Heart left ventricle (tissue), 16 donors: Measurements from ENCODE around the gene TNP2. TPM values are rescaled to one million over a fixed set of nuclear protein-coding genes. Genes with fewer than 3 reads are reported as not detected.
A peak's percentile ranks its signal among the peaks of the same experiment; 100 is the strongest.

ENCODE experiments used
- ATAC-seq, 4 donors: fragments of 200-7000 bp; cut with Tn5 transposase; one replicate each; pipeline ENCODE4 v1.9.1; 2020 to 2022; ENCODE audit warnings: moderate library complexity in 4 of 4, mild to moderate bottlenecking in 3 of 4, moderate number of reproducible peaks in 1 of 4
- DNase-seq, 5 donors: peaks; one replicate each; pipeline ENCODE4 v3.0.0-alpha.2; 2020
- H3K27ac ChIP-seq, 12 donors: fragments of 200-600 bp; sonication (generic) in 4 of 12; one replicate each; pipeline versions ENCODE4 v1.5.0 to v1.8.0; 2016 to 2022; ENCODE audit warnings: mild to moderate bottlenecking in 2 of 12
- H3K27me3 ChIP-seq, 9 donors: fragments of 200-600 bp; sonication (generic) in 2 of 9; one replicate each; pipeline versions ENCODE4 v1.5.1 to v1.8.0; 2016 to 2022; ENCODE audit warnings: mild to moderate bottlenecking in 3 of 9
- H3K36me3 ChIP-seq, 9 donors: fragments of 200-600 bp; sonication (generic) in 2 of 9; one replicate each; pipeline versions ENCODE4 v1.5.0 to v1.8.0; 2018 to 2022; ENCODE audit warnings: mild to moderate bottlenecking in 2 of 9
- H3K4me1 ChIP-seq, 12 donors: fragments of 200-600 bp; sonication (generic) in 4 of 12; one replicate each; pipeline versions ENCODE4 v1.5.0 to v1.8.0; 2016 to 2022; ENCODE audit warnings: mild to moderate bottlenecking in 3 of 12
- H3K4me3 ChIP-seq, 12 donors: fragments of 200-600 bp; sonication (generic) in 4 of 12; one replicate each; pipeline versions ENCODE4 v1.5.0 to v1.8.0; 2017 to 2022; ENCODE audit warnings: mild to moderate bottlenecking in 9 of 12, moderate library complexity in 4 of 12
- H3K9me3 ChIP-seq, 12 donors: fragments of 200-600 bp; sonication (generic) in 4 of 12; one replicate each; pipeline versions ENCODE4 v1.5.0 to v1.8.0; 2016 to 2022; ENCODE audit warnings: mild to moderate bottlenecking in 1 of 12
- POLR2A ChIP-seq, 2 donors: fragments of 450-650 bp; IDR thresholded peaks; one replicate each; pipeline ENCODE4 v1.6.1; 2017; ENCODE audit warnings: antibody characterized with exemption in 2 of 2, mild to moderate bottlenecking in 2 of 2, moderate library complexity in 2 of 2
- WGBS, 4 donors: extraction: QIAGEN DNeasy Blood & Tissue Kit in 2 of 4; methylation state at CpG; one replicate each; pipeline versions ENCODE4 v1.1.5 to v1.1.7; 2013 to 2018; 5-methylcytosine and 5-hydroxymethylcytosine counted together
- intact Hi-C, 10 donors: fragments of 100-400 bp; cut with DNase I; formaldehyde crosslinking; loops; one replicate each; pipeline versions ENCODE4 v1.11.1 to v1.14.2; 2022
- polyA plus RNA-seq, 2 donors: library from polyadenylated mRNA; stranded (reverse); fragments of 200-250 nt; gene quantifications; one replicate each; pipeline ENCODE4 v1.2.3, GENCODE V29; 2013
- total RNA-seq, 9 donors: library from RNA; depleted of rRNA in 2 of 9; stranded (reverse); fragments of >200 nt in 2 of 9; fragmentation: NEBNext Ultra II Directional in 3 of 9; extraction: Animal tissue kit (Norgen Biotek cat#: 25700) in 3 of 9; gene quantifications; one replicate each; pipeline versions ENCODE4 v1.1.0 to v1.2.4, GENCODE V29; 2016 to 2023
- TF ChIP-seq, protein P1 (sequence below), 12 donors: fragments of 200-600 bp; sonication (generic) in 4 of 12; IDR thresholded peaks; one replicate each; pipeline versions ENCODE4 v1.5.0 to v1.8.0; 2018 to 2022; ENCODE audit warnings: antibody characterized with exemption in 12 of 12, mild to moderate bottlenecking in 5 of 12
- donor health status: ischemic (EF 13 %, LVEDD 7.1; RV severe dilation, severe dysfunction).
- donor health status: healthy with polysubstance abuse.
- donor health status: DM: no; HTN: yes; CAD: no.
- donor health status: DM: no; HTN: no; CAD: no.
- donor health status: ischemic (EF 25% LVEDD 6.9; RV normal size, moderate dysfunction).
- donor health status: ischemic (EF 25% LVEDD 5.7; RV mildly dilated, moderate dysfunction).
- donor health status: healthy.
- donor health status: DM: yes; HTN: yes; CAD: no.
- donor health status: ischemic (EF 35%, LVEDD 5.7; RV mildly dilated, moderate dysfunction).
- donor health status: nonischemic (EF 11% LVEDD 7.7; RV severe dilation, severe dysfunction).
- donor health status: DM: yes; HTN: yes; CAD: no.
- donor health status: PGD.
- donor health status: ischemic (EF 29% LVEDD 5.4; RV normal size, mild dysfunction).
- donor health status: nonischemic (EF 23%, LVEDD 6.1; RV moderate dilation, normal function).

TNP2 gene
- total and polyA plus RNA-seq, 11 donors: not detected

DNA sequence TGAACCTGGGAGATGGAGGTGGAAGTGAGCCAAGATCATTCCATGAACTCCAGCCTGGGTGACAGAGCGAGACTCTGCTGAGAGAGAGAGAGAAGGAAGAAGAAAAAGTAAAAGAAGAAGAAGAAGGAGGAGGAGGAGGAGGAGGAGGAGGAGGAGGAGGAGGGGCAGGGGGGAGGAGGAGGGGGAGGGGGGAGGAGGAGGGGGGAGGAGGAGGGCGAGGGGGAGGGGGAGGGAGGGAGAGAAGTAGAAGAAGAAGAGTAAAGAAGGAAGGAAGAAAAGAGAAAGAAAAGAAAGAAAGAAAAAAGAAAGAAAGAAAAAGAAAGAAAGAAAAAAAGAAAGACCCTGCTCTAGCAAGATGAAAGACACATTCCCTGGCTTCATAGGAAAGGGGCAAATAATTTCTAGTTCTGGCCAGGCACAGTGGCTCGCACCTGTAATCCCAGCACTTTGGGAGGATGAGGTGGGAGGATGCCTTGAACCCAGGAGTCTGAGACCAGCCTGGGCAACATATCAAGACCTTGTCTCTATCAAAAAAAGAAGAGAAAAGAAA lies 36.7 kb downstream of the TNP2 start:
- intact Hi-C loops: no loop called here
- DNase-seq: no peak
- no peak for ATAC-seq
- peak overlapping the region in 1 of 12 donors; percentile 91 for H3K27ac ChIP-seq
- H3K4me3 ChIP-seq: peak overlapping the region in 1 of 12 donors; percentile 36
- WGBS, 4 donors: 82 to 100% (median 94%) methylated on average over 2 of the region's 3 CpGs
- TF ChIP-seq, protein P1, sequence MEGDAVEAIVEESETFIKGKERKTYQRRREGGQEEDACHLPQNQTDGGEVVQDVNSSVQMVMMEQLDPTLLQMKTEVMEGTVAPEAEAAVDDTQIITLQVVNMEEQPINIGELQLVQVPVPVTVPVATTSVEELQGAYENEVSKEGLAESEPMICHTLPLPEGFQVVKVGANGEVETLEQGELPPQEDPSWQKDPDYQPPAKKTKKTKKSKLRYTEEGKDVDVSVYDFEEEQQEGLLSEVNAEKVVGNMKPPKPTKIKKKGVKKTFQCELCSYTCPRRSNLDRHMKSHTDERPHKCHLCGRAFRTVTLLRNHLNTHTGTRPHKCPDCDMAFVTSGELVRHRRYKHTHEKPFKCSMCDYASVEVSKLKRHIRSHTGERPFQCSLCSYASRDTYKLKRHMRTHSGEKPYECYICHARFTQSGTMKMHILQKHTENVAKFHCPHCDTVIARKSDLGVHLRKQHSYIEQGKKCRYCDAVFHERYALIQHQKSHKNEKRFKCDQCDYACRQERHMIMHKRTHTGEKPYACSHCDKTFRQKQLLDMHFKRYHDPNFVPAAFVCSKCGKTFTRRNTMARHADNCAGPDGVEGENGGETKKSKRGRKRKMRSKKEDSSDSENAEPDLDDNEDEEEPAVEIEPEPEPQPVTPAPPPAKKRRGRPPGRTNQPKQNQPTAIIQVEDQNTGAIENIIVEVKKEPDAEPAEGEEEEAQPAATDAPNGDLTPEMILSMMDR (IDR thresholded peaks at IDR 0.05): no peak
- TF ChIP-seq POLR2A (IDR thresholded peaks at IDR 0.05): no peak
- H3K4me1 ChIP-seq: peaks cover 0 to 49% (median 6%) of the 10 kb centered on the region in 12 donors
- no peaks in the 10 kb centered on the region for H3K9me3 ChIP-seq
- H3K36me3 ChIP-seq: no peaks in the 10 kb centered on the region
- peaks cover 0 to 3% (median 0%) of the 10 kb centered on the region in 9 donors for H3K27me3 ChIP-seq

DNA sequence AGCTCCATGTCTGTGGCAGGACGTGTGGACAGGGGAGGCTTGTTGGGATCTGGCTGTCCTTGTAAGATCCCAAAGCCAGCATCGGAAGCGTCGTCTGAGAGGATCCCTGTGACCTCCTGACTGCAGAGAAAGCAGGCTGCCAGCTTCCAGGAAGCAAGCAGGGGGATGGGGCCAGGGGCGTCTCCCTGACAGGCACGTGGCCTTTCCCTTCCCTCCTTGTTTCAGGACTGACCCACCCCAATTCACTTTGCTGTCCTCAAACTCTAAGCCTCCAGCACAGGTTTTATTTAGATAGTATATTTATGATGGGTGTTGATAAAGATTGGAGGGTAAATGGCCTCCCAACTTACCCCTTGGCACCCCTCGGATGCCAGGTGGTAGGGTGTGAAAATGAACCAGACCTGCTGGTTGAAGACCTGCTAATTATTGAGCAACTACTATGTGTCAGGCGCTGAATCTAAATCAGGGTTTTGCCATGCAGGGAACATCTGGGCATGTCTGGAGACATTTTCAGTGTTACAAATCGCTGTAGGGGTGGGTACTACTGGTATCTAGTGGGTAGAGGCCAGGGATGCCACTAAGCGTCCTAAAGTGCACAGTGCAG lies 37.7 kb downstream of the TNP2 start:
- intact Hi-C loops: no loop called here
- Histone ChIP-seq H3K4me1 (peaks cover 0 to 49% (median 6%) of the 10 kb centered on the region in 12 donors), H3K36me3 (no peaks in the 10 kb centered on the region), H3K9me3 (no peaks in the 10 kb centered on the region), H3K4me3 (no peak overlapping the region), H3K27me3 (peaks cover 0 to 3% (median 0%) of the 10 kb centered on the region in 9 donors), H3K27ac (peak overlapping the region in 1 of 12 donors; percentile 37)
- ATAC-seq: no peak
- 69 to 73% (median 70%) methylated on average over 10 of the region's 10 CpGs for WGBS, 4 donors
- DNase-seq: no peak
- TF ChIP-seq, protein P1 (IDR thresholded peaks at IDR 0.05): no peak
- TF ChIP-seq POLR2A (IDR thresholded peaks at IDR 0.05): no peak

DNA sequence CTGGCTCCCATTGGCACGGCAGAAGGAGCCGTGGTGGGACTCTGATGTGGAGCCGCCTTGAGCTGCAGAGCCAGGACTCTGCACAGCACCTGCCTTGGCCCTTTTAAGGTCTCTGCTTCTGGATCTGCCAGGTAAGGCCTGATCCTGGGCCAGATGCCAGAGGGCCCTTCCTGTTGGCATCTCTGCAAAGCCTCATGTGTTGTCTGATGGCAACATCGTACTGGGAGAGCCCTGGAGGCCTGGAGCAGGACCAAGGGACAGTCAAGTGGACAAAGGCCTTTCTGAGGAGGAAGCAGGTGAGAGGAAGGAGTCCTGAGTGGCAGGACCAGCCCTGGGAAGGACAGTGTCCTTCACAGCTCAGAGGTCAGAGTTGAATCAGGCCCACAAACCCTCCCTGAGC lies 39.2 kb downstream of the TNP2 start:
- Histone ChIP-seq H3K4me1 (peaks cover 0 to 49% (median 7%) of the 10 kb centered on the region in 12 donors), H3K27ac (no peak overlapping the region), H3K36me3 (no peaks in the 10 kb centered on the region), H3K27me3 (peaks cover 0 to 3% (median 0%) of the 10 kb centered on the region in 9 donors), H3K9me3 (no peaks in the 10 kb centered on the region), H3K4me3 (no peak overlapping the region)
- 70 to 80% (median 74%) methylated on average over 4 of the region's 4 CpGs for WGBS, 4 donors
- intact Hi-C loops: loop anchor here in 1 of 10 donors (10.0 kb wide), 1 partner anchor 55 kb away; no protein-coding TSS in a partner anchor
- no peak for TF ChIP-seq POLR2A (IDR thresholded peaks at IDR 0.05)
- TF ChIP-seq, protein P1 (IDR thresholded peaks at IDR 0.05): no peak
- DNase-seq (no peak), ATAC-seq (peak in 1 of 4 donors; percentile 31)

DNA sequence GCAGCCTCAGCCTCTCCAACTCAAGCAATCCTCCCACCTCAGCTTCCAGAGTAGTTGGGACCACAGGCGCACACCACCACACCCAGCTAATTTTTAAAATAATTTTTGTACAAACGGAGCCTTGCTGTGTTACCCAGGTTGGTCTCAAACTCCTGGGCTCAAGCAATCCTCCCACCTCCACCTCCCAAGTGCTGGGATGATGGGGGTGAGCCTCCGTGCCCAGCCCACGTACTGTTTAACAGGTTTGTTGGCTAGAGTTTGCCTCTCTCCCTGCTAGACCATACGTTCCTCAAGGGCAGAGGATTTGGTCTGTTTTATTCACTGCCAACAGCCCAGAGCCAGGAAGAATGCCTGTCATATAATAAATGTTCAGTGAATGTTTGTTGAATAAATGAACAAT lies 39.7 kb downstream of the TNP2 start:
- H3K9me3 ChIP-seq: no peaks in the 10 kb centered on the region

More for the DNA sequence above, 39.7 kb downstream of the TNP2 start:
- no peak overlapping the region for H3K27ac ChIP-seq
- DNase-seq (no peak), ATAC-seq (no peak)
- peaks cover 0 to 49% (median 9%) of the 10 kb centered on the region in 12 donors for H3K4me1 ChIP-seq
- H3K4me3 ChIP-seq: no peak overlapping the region
- H3K36me3 ChIP-seq: no peaks in the 10 kb centered on the region
- TF ChIP-seq POLR2A (IDR thresholded peaks at IDR 0.05): no peak
- TF ChIP-seq, protein P1 (IDR thresholded peaks at IDR 0.05): no peak
- 82 to 88% (median 85%) methylated on average over 5 of the region's 5 CpGs for WGBS, 4 donors
- intact Hi-C loops: loop anchor here in 1 of 10 donors (10.0 kb wide), 1 partner anchor 55 kb away; no protein-coding TSS in a partner anchor
- H3K27me3 ChIP-seq: peaks cover 0 to 3% (median 0%) of the 10 kb centered on the region in 9 donors
